ENCODE measurements around the gene FBXL17.

GRCh38 chr5:108078345-108078744 is 303.6 kb downstream of the FBXL17 start:
- TF ChIP-seq CTCF (IDR thresholded peaks at IDR 0.05) = no peak
- no peak for TF ChIP-seq POLR2A (IDR thresholded peaks at IDR 0.05)

Data from breast epithelium (tissue), 3 donors.